Neural progenitor cell (in vitro differentiated cells): ENCODE measurements around the gene IQSEC3.

ENCODE experiments used
- EZH2phosphoT487 ChIP-seq: fragments of 200-600 bp; sonication (generic); IDR thresholded peaks from 2 replicates; pipeline ENCODE4 v1.6.1; 2017; ENCODE audit warnings: antibody characterized with exemption
- TF ChIP-seq, protein P1 (sequence below): fragments of 200-600 bp; sonication (generic); IDR thresholded peaks from 2 replicates; pipeline ENCODE4 v1.5.1; 2017; ENCODE audit warnings: antibody characterized with exemption, mild to moderate bottlenecking

GRCh38 chr12:176321-177181 lies 110.0 kb downstream of the IQSEC3 start:
- TF ChIP-seq EZH2phosphoT487: no peak
- TF ChIP-seq, protein P1, sequence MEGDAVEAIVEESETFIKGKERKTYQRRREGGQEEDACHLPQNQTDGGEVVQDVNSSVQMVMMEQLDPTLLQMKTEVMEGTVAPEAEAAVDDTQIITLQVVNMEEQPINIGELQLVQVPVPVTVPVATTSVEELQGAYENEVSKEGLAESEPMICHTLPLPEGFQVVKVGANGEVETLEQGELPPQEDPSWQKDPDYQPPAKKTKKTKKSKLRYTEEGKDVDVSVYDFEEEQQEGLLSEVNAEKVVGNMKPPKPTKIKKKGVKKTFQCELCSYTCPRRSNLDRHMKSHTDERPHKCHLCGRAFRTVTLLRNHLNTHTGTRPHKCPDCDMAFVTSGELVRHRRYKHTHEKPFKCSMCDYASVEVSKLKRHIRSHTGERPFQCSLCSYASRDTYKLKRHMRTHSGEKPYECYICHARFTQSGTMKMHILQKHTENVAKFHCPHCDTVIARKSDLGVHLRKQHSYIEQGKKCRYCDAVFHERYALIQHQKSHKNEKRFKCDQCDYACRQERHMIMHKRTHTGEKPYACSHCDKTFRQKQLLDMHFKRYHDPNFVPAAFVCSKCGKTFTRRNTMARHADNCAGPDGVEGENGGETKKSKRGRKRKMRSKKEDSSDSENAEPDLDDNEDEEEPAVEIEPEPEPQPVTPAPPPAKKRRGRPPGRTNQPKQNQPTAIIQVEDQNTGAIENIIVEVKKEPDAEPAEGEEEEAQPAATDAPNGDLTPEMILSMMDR: no peak
